Astrocyte (in vitro differentiated cells and primary cell): Measurements from ENCODE around the gene EIF4EBP2. TPM values are rescaled to one million over a fixed set of nuclear protein-coding genes. Genes with fewer than 3 reads are reported as not detected.

Experiments
- DNase-seq: peaks from one replicate; pipeline ENCODE4 v3.0.0-alpha.2; 2010; ENCODE audit warnings: low read depth
- FAIRE-seq: peaks from 2 replicates; lab custom pipeline; 2011; peaks lifted over from hg19 to GRCh38; lab: Jason Lieb, UNC
- H2AFZ ChIP-seq: 2 replicates; pipeline ENCODE4 v1.6.0; 2012; ENCODE audit warnings: low read depth, low read length, inconsistent platforms
- H3K27ac ChIP-seq: 2 replicates; pipeline ENCODE4 v1.5.1; 2011; ENCODE audit warnings: low read depth, low read length, inconsistent platforms
- H3K27me3 ChIP-seq: 2 replicates; pipeline ENCODE4 v1.6.0; 2011; ENCODE audit warnings: low read length, inconsistent platforms; ENCODE audit not compliant: insufficient read depth
- H3K36me3 ChIP-seq: 2 replicates; pipeline ENCODE4 v1.5.1; 2011; ENCODE audit warnings: low read length, inconsistent platforms; ENCODE audit not compliant: insufficient read depth
- H3K4me1 ChIP-seq: 2 replicates; pipeline ENCODE4 v1.5.1; 2011; ENCODE audit warnings: low read length, inconsistent platforms; ENCODE audit not compliant: insufficient read depth
- H3K4me2 ChIP-seq: 2 replicates; pipeline ENCODE4 v1.6.0; 2012; ENCODE audit warnings: low read length, inconsistent platforms
- H3K4me3 ChIP-seq: 2 replicates; pipeline ENCODE4 v1.5.1; 2011; ENCODE audit warnings: low read depth, mild to moderate bottlenecking, low read length, inconsistent platforms; ENCODE audit not compliant: insufficient read depth
- H3K79me2 ChIP-seq: 2 replicates; pipeline ENCODE4 v1.6.0; 2012; ENCODE audit warnings: mild to moderate bottlenecking, low read length, inconsistent platforms; ENCODE audit not compliant: insufficient read depth
- H3K9ac ChIP-seq: 2 replicates; pipeline ENCODE4 v1.6.0; 2012; ENCODE audit warnings: mild to moderate bottlenecking, low read length, inconsistent platforms
- H3K9me3 ChIP-seq: 2 replicates; pipeline ENCODE4 v1.5.1; 2012; ENCODE audit warnings: low read depth, mild to moderate bottlenecking, low read length, inconsistent platforms; ENCODE audit not compliant: insufficient read depth
- H4K20me1 ChIP-seq: 2 replicates; pipeline ENCODE4 v1.6.0; 2012; ENCODE audit warnings: low read length, inconsistent platforms; ENCODE audit not compliant: insufficient read depth
- H3K27ac Mint-ChIP-seq: one replicate; pipeline ENCODE4 v1.8.0; 2021; ENCODE audit warnings: mild to moderate bottlenecking, mixed read lengths; ENCODE audit not compliant: unreplicated experiment
- H3K27me3 Mint-ChIP-seq: one replicate; pipeline ENCODE4 v1.8.0; 2021; ENCODE audit warnings: low read depth, mixed read lengths; ENCODE audit not compliant: unreplicated experiment
- H3K36me3 Mint-ChIP-seq: one replicate; pipeline ENCODE4 v1.8.0; 2021; ENCODE audit warnings: low read depth, mixed read lengths; ENCODE audit not compliant: unreplicated experiment
- H3K4me1 Mint-ChIP-seq: one replicate; pipeline ENCODE4 v1.8.0; 2021; ENCODE audit warnings: low read depth, mixed read lengths; ENCODE audit not compliant: unreplicated experiment
- H3K4me3 Mint-ChIP-seq: one replicate; pipeline ENCODE4 v1.8.0; 2021; ENCODE audit warnings: mild to moderate bottlenecking, moderate library complexity, mixed read lengths; ENCODE audit not compliant: unreplicated experiment
- H3K9me3 Mint-ChIP-seq: one replicate; pipeline ENCODE4 v1.8.0; 2021; ENCODE audit warnings: mild to moderate bottlenecking, mixed read lengths; ENCODE audit not compliant: unreplicated experiment
- EZH2 ChIP-seq: IDR thresholded peaks from 2 replicates; pipeline ENCODE4 v1.6.1; 2012; ENCODE audit warnings: mild to moderate bottlenecking, low read length, inconsistent platforms; ENCODE audit not compliant: insufficient read depth
- total RNA-seq: library from RNA; stranded (reverse); gene quantifications from 2 replicates; pipeline ENCODE4 v1.2.1, GENCODE V29; 2021
- TF ChIP-seq, protein P1 (sequence below): IDR thresholded peaks from 2 replicates; pipeline ENCODE4 v1.5.1; 2011; ENCODE audit warnings: low read depth, mild to moderate bottlenecking, inconsistent platforms, low read length, moderate library complexity; ENCODE audit not compliant: insufficient read depth

EIF4EBP2 gene
- total RNA-seq, 1 donor from 2014 or later = 74.0 TPM

GRCh38 chr10:70476249-70477035, 72.5 kb downstream of the EIF4EBP2 start:
- H3K9ac ChIP-seq = no peak overlapping the region
- FAIRE-seq = no peak
- no peak for DNase-seq
- no peak overlapping the region for H3K27ac ChIP-seq
- H3K27me3 ChIP-seq = peaks cover 9% of the 10 kb centered on the region
- no peaks in the 10 kb centered on the region for H3K9me3 ChIP-seq
- no peak overlapping the region for H2AFZ ChIP-seq
- Mint-ChIP-seq H3K36me3 (peaks cover 2% of the 10 kb centered on the region), H3K4me3 (no peak overlapping the region), H3K27me3 (peaks cover 64% of the 10 kb centered on the region), H3K9me3 (no peaks in the 10 kb centered on the region), H3K4me1 (peaks cover 9% of the 10 kb centered on the region), H3K27ac (no peak overlapping the region)
- no peak for TF ChIP-seq EZH2
- TF ChIP-seq, protein P1, sequence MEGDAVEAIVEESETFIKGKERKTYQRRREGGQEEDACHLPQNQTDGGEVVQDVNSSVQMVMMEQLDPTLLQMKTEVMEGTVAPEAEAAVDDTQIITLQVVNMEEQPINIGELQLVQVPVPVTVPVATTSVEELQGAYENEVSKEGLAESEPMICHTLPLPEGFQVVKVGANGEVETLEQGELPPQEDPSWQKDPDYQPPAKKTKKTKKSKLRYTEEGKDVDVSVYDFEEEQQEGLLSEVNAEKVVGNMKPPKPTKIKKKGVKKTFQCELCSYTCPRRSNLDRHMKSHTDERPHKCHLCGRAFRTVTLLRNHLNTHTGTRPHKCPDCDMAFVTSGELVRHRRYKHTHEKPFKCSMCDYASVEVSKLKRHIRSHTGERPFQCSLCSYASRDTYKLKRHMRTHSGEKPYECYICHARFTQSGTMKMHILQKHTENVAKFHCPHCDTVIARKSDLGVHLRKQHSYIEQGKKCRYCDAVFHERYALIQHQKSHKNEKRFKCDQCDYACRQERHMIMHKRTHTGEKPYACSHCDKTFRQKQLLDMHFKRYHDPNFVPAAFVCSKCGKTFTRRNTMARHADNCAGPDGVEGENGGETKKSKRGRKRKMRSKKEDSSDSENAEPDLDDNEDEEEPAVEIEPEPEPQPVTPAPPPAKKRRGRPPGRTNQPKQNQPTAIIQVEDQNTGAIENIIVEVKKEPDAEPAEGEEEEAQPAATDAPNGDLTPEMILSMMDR = no peak
- H3K79me2 ChIP-seq = no peaks in the 10 kb centered on the region
- H4K20me1 ChIP-seq = peaks cover 10% of the 10 kb centered on the region
- H3K4me2 ChIP-seq = no peak overlapping the region
- no peak overlapping the region for H3K4me3 ChIP-seq
- H3K4me1 ChIP-seq = peaks cover 15% of the 10 kb centered on the region
- no peaks in the 10 kb centered on the region for H3K36me3 ChIP-seq

DNA sequence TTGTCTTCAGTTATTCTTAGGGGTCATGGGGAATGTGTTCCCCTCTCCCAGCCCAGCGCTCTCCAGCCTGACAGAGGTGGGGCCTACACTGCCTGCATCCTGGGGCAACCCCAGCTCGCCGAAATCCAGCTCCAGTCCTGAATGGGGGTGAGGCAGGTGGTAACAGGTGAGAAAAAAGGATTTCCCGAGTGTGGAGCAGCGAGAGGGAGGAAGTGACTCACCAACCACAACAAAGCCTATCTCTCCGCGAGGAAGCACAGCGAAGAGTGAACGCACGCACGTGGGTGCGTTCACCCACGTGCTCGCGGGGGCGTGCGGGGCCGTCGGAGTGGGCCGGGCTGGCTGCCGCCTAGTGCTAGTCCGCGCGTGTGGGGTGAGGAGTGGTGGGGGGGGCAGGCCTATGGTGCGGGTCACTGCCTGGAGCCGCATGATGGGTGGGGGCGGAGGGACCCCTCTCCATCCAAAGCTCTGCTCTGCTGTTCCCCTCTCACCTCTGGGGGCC, 73.8 kb downstream of the EIF4EBP2 start:
- Mint-ChIP-seq H3K9me3 (no peaks in the 10 kb centered on the region), H3K27me3 (peaks cover 67% of the 10 kb centered on the region), H3K4me3 (peak overlapping the region; percentile 75), H3K27ac (no peak overlapping the region), H3K4me1 (peaks cover 9% of the 10 kb centered on the region), H3K36me3 (peaks cover 3% of the 10 kb centered on the region)
- Histone ChIP-seq H3K9ac (no peak overlapping the region), H3K4me2 (peak overlapping the region; percentile 89), H3K4me3 (peak overlapping the region; percentile 56), H3K9me3 (no peaks in the 10 kb centered on the region), H3K27ac (no peak overlapping the region), H3K36me3 (no peaks in the 10 kb centered on the region), H3K79me2 (no peaks in the 10 kb centered on the region), H3K27me3 (peaks cover 8% of the 10 kb centered on the region), H3K4me1 (peaks cover 15% of the 10 kb centered on the region), H4K20me1 (peaks cover 10% of the 10 kb centered on the region), H2AFZ (peak overlapping the region; percentile 79)
- FAIRE-seq = no peak
- TF ChIP-seq, protein P1 = no peak
- TF ChIP-seq EZH2 = no peak
- no peak for DNase-seq

Other genes starting within 250 kb of the EIF4EBP2 start
- 228 and 239 TPM in 2 replicates for gene SAR1A, start 233.6 kb upstream of the EIF4EBP2 start, total RNA-seq
- gene PPA1, start 170.7 kb upstream of the EIF4EBP2 start, total RNA-seq = 95.3 and 108 TPM in 2 replicates
- gene NPFFR1, start 120.1 kb upstream of the EIF4EBP2 start, total RNA-seq = not detected in 2 replicates
- 7.4 and 7.8 TPM in 2 replicates for gene LRRC20, start 21.5 kb upstream of the EIF4EBP2 start, total RNA-seq
- gene NODAL, start 37.5 kb downstream of the EIF4EBP2 start, total RNA-seq = 0.43 TPM in 1 of 2 replicates, not detected in the other
- gene PALD1, start 74.6 kb downstream of the EIF4EBP2 start, total RNA-seq = 1.8 and 2.0 TPM in 2 replicates
- gene PRF1, start 198.6 kb downstream of the EIF4EBP2 start, total RNA-seq = 0.14 and 0.16 TPM in 2 replicates